ENCODE results near the gene SREK1. TPM values are rescaled to one million over a fixed set of nuclear protein-coding genes. Genes with fewer than 3 reads are reported as not detected.

Gene SREK1
- total RNA-seq, 4 donors from 2014 or later: 29.9 to 51.9 (median 44.9) TPM

- TF ChIP-seq POLR2A (IDR thresholded peaks at IDR 0.05; ENCODE audit: low read depth) (no peak), POLR2AphosphoS5 (IDR thresholded peaks at IDR 0.05) (no peak), EP300 (IDR thresholded peaks at IDR 0.05) (no peak), CTCF (IDR thresholded peaks at IDR 0.05) (no peak)
- H3K27me3 ChIP-seq: no peaks in the 10 kb centered on the region
- no peak overlapping the region for H3K4me3 ChIP-seq
- H3K9me3 ChIP-seq: no peaks in the 10 kb centered on the region
- peaks cover 20 to 74% (median 47%) of the 10 kb centered on the region in 4 donors for H3K36me3 ChIP-seq
- no peak for DNase-seq (ENCODE audit: extremely low spot score)
- intact Hi-C loops (cut with DNase I): no loop called here
- no peaks in the 10 kb centered on the region for H3K4me1 ChIP-seq
- 93% methylated on average over 1 of the region's 1 CpG for WGBS
- H3K27ac ChIP-seq (replicated peaks in 1 of 4): no peak overlapping the region
Observed at GRCh38 chr5:66179297-66180051, 35.4 kb downstream of the SREK1 start.

GRCh38 chr5:66180282-66181155, 36.4 kb downstream of the SREK1 start:
- H3K36me3 ChIP-seq: peaks cover 18 to 63% (median 43%) of the 10 kb centered on the region in 4 donors
- WGBS: 93% methylated on average over 3 of the region's 3 CpGs
- H3K27ac ChIP-seq (replicated peaks in 1 of 4): no peak overlapping the region
- no peaks in the 10 kb centered on the region for H3K4me1 ChIP-seq
- no peak for TF ChIP-seq POLR2AphosphoS5 (IDR thresholded peaks at IDR 0.05)
- no peak for TF ChIP-seq EP300 (IDR thresholded peaks at IDR 0.05)
- no peak for TF ChIP-seq POLR2A (IDR thresholded peaks at IDR 0.05; ENCODE audit: low read depth)
- no peak for TF ChIP-seq CTCF (IDR thresholded peaks at IDR 0.05)
- intact Hi-C loops (cut with DNase I): no loop called here
- H3K27me3 ChIP-seq: no peaks in the 10 kb centered on the region
- no peaks in the 10 kb centered on the region for H3K9me3 ChIP-seq
- H3K4me3 ChIP-seq: no peak overlapping the region
- DNase-seq (ENCODE audit: extremely low spot score): no peak

GRCh38 chr5:66186108-66186507, 42.0 kb downstream of the SREK1 start:
- intact Hi-C loops (cut with DNase I): no loop called here
- H3K4me3 ChIP-seq: no peak overlapping the region
- TF ChIP-seq CTCF (IDR thresholded peaks at IDR 0.05) (no peak), EP300 (IDR thresholded peaks at IDR 0.05) (no peak), POLR2AphosphoS5 (IDR thresholded peaks at IDR 0.05) (no peak), POLR2A (IDR thresholded peaks at IDR 0.05; ENCODE audit: low read depth) (no peak)
- no peaks in the 10 kb centered on the region for H3K9me3 ChIP-seq
- no peak overlapping the region for H3K27ac ChIP-seq (replicated peaks in 1 of 4)
- no peaks in the 10 kb centered on the region for H3K27me3 ChIP-seq
- no peaks in the 10 kb centered on the region for H3K4me1 ChIP-seq
- WGBS: 60% methylated on average over 3 of the region's 3 CpGs
- peaks cover 0 to 19% (median 5%) of the 10 kb centered on the region in 4 donors for H3K36me3 ChIP-seq
- DNase-seq (ENCODE audit: extremely low spot score): no peak

- no peaks in the 10 kb centered on the region for H3K27me3 ChIP-seq
- H3K27ac ChIP-seq (replicated peaks in 1 of 4): no peak overlapping the region
- no peaks in the 10 kb centered on the region for H3K4me1 ChIP-seq
- H3K9me3 ChIP-seq: no peaks in the 10 kb centered on the region
- TF ChIP-seq POLR2AphosphoS5 (IDR thresholded peaks at IDR 0.05) (no peak), EP300 (IDR thresholded peaks at IDR 0.05) (no peak), POLR2A (IDR thresholded peaks at IDR 0.05; ENCODE audit: low read depth) (no peak), CTCF (IDR thresholded peaks at IDR 0.05) (no peak)
- no peak overlapping the region for H3K4me3 ChIP-seq
- intact Hi-C loops (cut with DNase I): no loop called here
- H3K36me3 ChIP-seq: no peaks in the 10 kb centered on the region
- DNase-seq (ENCODE audit: extremely low spot score): no peak
Observed at GRCh38 chr5:66193419-66193818, 49.3 kb downstream of the SREK1 start.

Measured in esophagus muscularis mucosa (tissue), 4 donors.